Heart left ventricle (tissue), 16 donors: ENCODE measurements around the gene ISG20. TPM values are rescaled to one million over a fixed set of nuclear protein-coding genes. Genes with fewer than 3 reads are reported as not detected.

Experiments
- ATAC-seq, 4 donors: fragments of 200-7000 bp; cut with Tn5 transposase; one replicate each; pipeline ENCODE4 v1.9.1; 2020 to 2022; ENCODE audit warnings: moderate library complexity in 4 of 4, mild to moderate bottlenecking in 3 of 4, moderate number of reproducible peaks in 1 of 4
- DNase-seq, 5 donors: peaks; one replicate each; pipeline ENCODE4 v3.0.0-alpha.2; 2020
- H3K27ac ChIP-seq, 12 donors: fragments of 200-600 bp; sonication (generic) in 4 of 12; one replicate each; pipeline versions ENCODE4 v1.5.0 to v1.8.0; 2016 to 2022; ENCODE audit warnings: mild to moderate bottlenecking in 2 of 12
- H3K27me3 ChIP-seq, 9 donors: fragments of 200-600 bp; sonication (generic) in 2 of 9; one replicate each; pipeline versions ENCODE4 v1.5.1 to v1.8.0; 2016 to 2022; ENCODE audit warnings: mild to moderate bottlenecking in 3 of 9
- H3K36me3 ChIP-seq, 9 donors: fragments of 200-600 bp; sonication (generic) in 2 of 9; one replicate each; pipeline versions ENCODE4 v1.5.0 to v1.8.0; 2018 to 2022; ENCODE audit warnings: mild to moderate bottlenecking in 2 of 9
- H3K4me1 ChIP-seq, 12 donors: fragments of 200-600 bp; sonication (generic) in 4 of 12; one replicate each; pipeline versions ENCODE4 v1.5.0 to v1.8.0; 2016 to 2022; ENCODE audit warnings: mild to moderate bottlenecking in 3 of 12
- H3K4me3 ChIP-seq, 12 donors: fragments of 200-600 bp; sonication (generic) in 4 of 12; one replicate each; pipeline versions ENCODE4 v1.5.0 to v1.8.0; 2017 to 2022; ENCODE audit warnings: mild to moderate bottlenecking in 9 of 12, moderate library complexity in 4 of 12
- H3K9me3 ChIP-seq, 12 donors: fragments of 200-600 bp; sonication (generic) in 4 of 12; one replicate each; pipeline versions ENCODE4 v1.5.0 to v1.8.0; 2016 to 2022; ENCODE audit warnings: mild to moderate bottlenecking in 1 of 12
- CTCF ChIP-seq, 12 donors: fragments of 200-600 bp; sonication (generic) in 4 of 12; IDR thresholded peaks; one replicate each; pipeline versions ENCODE4 v1.5.0 to v1.8.0; 2018 to 2022; ENCODE audit warnings: antibody characterized with exemption in 12 of 12, mild to moderate bottlenecking in 5 of 12
- POLR2A ChIP-seq, 2 donors: fragments of 450-650 bp; IDR thresholded peaks; one replicate each; pipeline ENCODE4 v1.6.1; 2017; ENCODE audit warnings: antibody characterized with exemption in 2 of 2, mild to moderate bottlenecking in 2 of 2, moderate library complexity in 2 of 2
- WGBS, 4 donors: extraction: QIAGEN DNeasy Blood & Tissue Kit in 2 of 4; methylation state at CpG; one replicate each; pipeline versions ENCODE4 v1.1.5 to v1.1.7; 2013 to 2018; 5-methylcytosine and 5-hydroxymethylcytosine counted together
- intact Hi-C, 10 donors: fragments of 100-400 bp; cut with DNase I; formaldehyde crosslinking; loops; one replicate each; pipeline versions ENCODE4 v1.11.1 to v1.14.2; 2022
- polyA plus RNA-seq, 2 donors: library from polyadenylated mRNA; stranded (reverse); fragments of 200-250 nt; gene quantifications; one replicate each; pipeline ENCODE4 v1.2.3, GENCODE V29; 2013
- total RNA-seq, 9 donors: library from RNA; depleted of rRNA in 2 of 9; stranded (reverse); fragments of >200 nt in 2 of 9; fragmentation: NEBNext Ultra II Directional in 3 of 9; extraction: Animal tissue kit (Norgen Biotek cat#: 25700) in 3 of 9; gene quantifications; one replicate each; pipeline versions ENCODE4 v1.1.0 to v1.2.4, GENCODE V29; 2016 to 2023
- donor health status: ischemic (EF 13 %, LVEDD 7.1; RV severe dilation, severe dysfunction).
- donor health status: healthy with polysubstance abuse.
- donor health status: DM: no; HTN: yes; CAD: no.
- donor health status: DM: no; HTN: no; CAD: no.
- donor health status: ischemic (EF 25% LVEDD 6.9; RV normal size, moderate dysfunction).
- donor health status: ischemic (EF 25% LVEDD 5.7; RV mildly dilated, moderate dysfunction).
- donor health status: healthy.
- donor health status: DM: yes; HTN: yes; CAD: no.
- donor health status: ischemic (EF 35%, LVEDD 5.7; RV mildly dilated, moderate dysfunction).
- donor health status: nonischemic (EF 11% LVEDD 7.7; RV severe dilation, severe dysfunction).
- donor health status: DM: yes; HTN: yes; CAD: no.
- donor health status: PGD.
- donor health status: ischemic (EF 29% LVEDD 5.4; RV normal size, mild dysfunction).
- donor health status: nonischemic (EF 23%, LVEDD 6.1; RV moderate dilation, normal function).

ISG20 gene
- total and polyA plus RNA-seq, 11 donors, result 1.5 to 24.2 (median 4.9) TPM

GRCh38 chr15:88701561-88702095 lies 62.8 kb downstream of the ISG20 start:
- DNase-seq, result no peak
- H3K27ac ChIP-seq, result no peak overlapping the region
- no peak for ATAC-seq
- no peaks in the 10 kb centered on the region for H3K36me3 ChIP-seq
- intact Hi-C loops, result loop anchor here in 1 of 10 donors (10.0 kb wide), 1 partner anchor 77 kb away; the partner anchor contains the start of gene AEN
- no peaks in the 10 kb centered on the region for H3K9me3 ChIP-seq
- H3K4me3 ChIP-seq, result no peak overlapping the region
- peaks cover 0 to 13% (median 2%) of the 10 kb centered on the region in 12 donors for H3K4me1 ChIP-seq
- 73 to 84% (median 80%) methylated on average over 2 of the region's 2 CpGs for WGBS, 4 donors
- no peak for TF ChIP-seq CTCF (IDR thresholded peaks at IDR 0.05)
- no peak for TF ChIP-seq POLR2A (IDR thresholded peaks at IDR 0.05)
- peaks cover 0 to 21% (median 5%) of the 10 kb centered on the region in 9 donors for H3K27me3 ChIP-seq

DNA sequence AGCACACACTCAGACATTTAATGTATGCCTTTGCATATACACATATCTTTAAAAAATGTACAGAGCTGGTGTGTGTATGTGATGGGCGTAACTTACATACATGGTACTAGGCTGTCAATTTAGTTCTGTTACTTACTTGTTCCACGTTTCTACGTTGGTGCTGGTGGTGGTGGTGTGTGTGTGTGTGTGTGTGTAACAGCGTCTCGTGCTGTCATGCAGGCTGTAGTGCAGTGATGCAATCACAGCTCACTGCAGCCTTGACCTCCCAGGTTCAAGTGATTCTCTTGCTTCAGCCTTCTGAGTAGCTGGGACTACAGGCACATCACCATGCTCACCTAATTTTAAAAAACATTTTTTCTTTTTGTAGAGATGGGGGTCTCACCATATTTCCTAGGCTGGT lies 64.2 kb downstream of the ISG20 start:
- 54 to 59% (median 57%) methylated on average over 5 of the region's 5 CpGs for WGBS, 4 donors
- ATAC-seq, result no peak
- Histone ChIP-seq H3K4me1 (peaks cover 0 to 13% (median 2%) of the 10 kb centered on the region in 12 donors), H3K9me3 (no peaks in the 10 kb centered on the region), H3K27me3 (peaks cover 0 to 23% (median 5%) of the 10 kb centered on the region in 9 donors), H3K27ac (no peak overlapping the region), H3K36me3 (no peaks in the 10 kb centered on the region), H3K4me3 (no peak overlapping the region)
- intact Hi-C loops, result loop anchor here in 1 of 10 donors (10.0 kb wide), 1 partner anchor 78 kb away; the partner anchor contains the start of gene AEN
- TF ChIP-seq CTCF (IDR thresholded peaks at IDR 0.05) (no peak), POLR2A (IDR thresholded peaks at IDR 0.05) (no peak)
- DNase-seq, result no peak

DNA sequence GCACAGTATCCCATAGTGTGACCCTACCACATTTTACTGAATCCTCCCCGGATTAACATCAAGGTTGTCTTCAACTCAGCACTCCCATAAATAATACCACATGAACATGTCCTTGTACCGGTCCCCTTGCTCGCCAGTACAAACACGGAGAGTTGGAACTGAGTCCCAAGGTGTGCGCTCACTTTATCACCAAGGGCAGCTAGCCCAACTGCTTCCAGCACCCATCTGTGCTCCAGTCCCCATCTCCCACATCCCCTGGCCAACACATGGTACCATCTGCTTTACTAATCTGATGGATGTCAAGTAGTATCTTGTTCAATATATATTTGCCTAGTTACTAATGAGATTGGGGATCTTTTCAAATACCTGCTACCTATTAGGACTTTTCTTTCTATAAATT lies 64.7 kb downstream of the ISG20 start:
- ATAC-seq, result no peak
- H3K4me3 ChIP-seq, result no peak overlapping the region
- peaks cover 0 to 23% (median 7%) of the 10 kb centered on the region in 9 donors for H3K27me3 ChIP-seq
- 85 to 92% (median 89%) methylated on average over 5 of the region's 5 CpGs for WGBS, 4 donors
- no peaks in the 10 kb centered on the region for H3K9me3 ChIP-seq
- DNase-seq, result no peak
- TF ChIP-seq POLR2A (IDR thresholded peaks at IDR 0.05) (no peak), CTCF (IDR thresholded peaks at IDR 0.05) (no peak)
- H3K27ac ChIP-seq, result no peak overlapping the region
- H3K4me1 ChIP-seq, result peaks cover 0 to 16% (median 4%) of the 10 kb centered on the region in 12 donors
- H3K36me3 ChIP-seq, result no peaks in the 10 kb centered on the region
- intact Hi-C loops, result loop anchor here in 1 of 10 donors (10.0 kb wide), 1 partner anchor 79 kb away; the partner anchor contains the start of gene AEN
